DND-41 (cell line): ENCODE results near the gene SCUBE1.

Experiments
- ATAC-seq: fragments of 200-7000 bp; cut with Tn5 transposase; 3 replicates; pipeline ENCODE4 v1.9.1; 2021; ENCODE audit warnings: low read depth; ENCODE audit not compliant: insufficient read depth
- DNase-seq: peaks from one replicate; pipeline ENCODE4 v3.0.0-alpha.2; 2020
- H2AFZ ChIP-seq: 2 replicates; pipeline ENCODE4 v1.6.0; 2012; ENCODE audit warnings: low read depth, low read length
- H3K27ac ChIP-seq: 2 replicates; pipeline ENCODE4 v1.5.1; 2012; ENCODE audit warnings: low read length, inconsistent platforms
- H3K27me3 ChIP-seq: fragments of 200-600 bp; sonication (generic); 2 replicates; pipeline ENCODE4 v1.6.0; 2012; ENCODE audit warnings: low read length, mild to moderate bottlenecking, inconsistent platforms; ENCODE audit not compliant: insufficient read depth, poor library complexity
- H3K36me3 ChIP-seq: 2 replicates; pipeline ENCODE4 v1.5.1; 2012; ENCODE audit warnings: low read length, inconsistent platforms; ENCODE audit not compliant: insufficient read depth
- H3K4me1 ChIP-seq: 2 replicates; pipeline ENCODE4 v1.5.1; 2012; ENCODE audit warnings: mild to moderate bottlenecking, low read length; ENCODE audit not compliant: insufficient read depth
- H3K4me2 ChIP-seq: 2 replicates; pipeline ENCODE4 v1.6.0; 2012; ENCODE audit warnings: mild to moderate bottlenecking, moderate library complexity, low read length, inconsistent platforms; ENCODE audit not compliant: insufficient read depth
- H3K4me3 ChIP-seq, 2 experiments: fragments of 200-600 bp in 1 of 2; shearing (Covaris generic) in 1 of 2; 2 replicates each; pipeline ENCODE4 v1.5.1; 2012 to 2016; ENCODE audit warnings: inconsistent platforms in 2 of 2, low read length in 2 of 2, mild to moderate bottlenecking in 2 of 2, low read depth in 1 of 2, moderate library complexity in 1 of 2
- H3K79me2 ChIP-seq: 2 replicates; pipeline ENCODE4 v1.6.0; 2012; ENCODE audit warnings: low read length, inconsistent platforms; ENCODE audit not compliant: insufficient read depth
- H3K9ac ChIP-seq: 2 replicates; pipeline ENCODE4 v1.6.0; 2012; ENCODE audit warnings: low read depth, mild to moderate bottlenecking, inconsistent platforms, low read length, moderate library complexity
- H3K9me3 ChIP-seq: 2 replicates; pipeline ENCODE4 v1.5.1; 2012; ENCODE audit warnings: low read length, moderate library complexity, mild to moderate bottlenecking, inconsistent platforms; ENCODE audit not compliant: insufficient read depth, severe bottlenecking
- H4K20me1 ChIP-seq: 2 replicates; pipeline ENCODE4 v1.6.0; 2012; ENCODE audit warnings: low read length; ENCODE audit not compliant: insufficient read depth
- CTCF ChIP-seq: IDR thresholded peaks from 2 replicates; pipeline ENCODE4 v1.5.1; 2012; ENCODE audit warnings: borderline replicate concordance, low read length, moderate library complexity, mild to moderate bottlenecking; ENCODE audit not compliant: poor library complexity, severe bottlenecking; ENCODE audit errors: extremely low read depth
- EZH2 ChIP-seq: IDR thresholded peaks from 3 replicates; pipeline ENCODE4 v1.6.1; 2012; ENCODE audit warnings: borderline replicate concordance, low read depth, mild to moderate bottlenecking, moderate library complexity, low read length, inconsistent platforms; ENCODE audit not compliant: severe bottlenecking

Gene SCUBE1

GRCh38 chr22:43228330-43228729 lies 114.8 kb downstream of the SCUBE1 start:
- Histone ChIP-seq H4K20me1 (peaks cover 18% of the 10 kb centered on the region; the same call in 1 of the 2 replicates), H3K9ac (no peak overlapping the region), H3K27me3 (peaks cover 3% of the 10 kb centered on the region), H3K9me3 (no peaks in the 10 kb centered on the region), H3K79me2 (no peaks in the 10 kb centered on the region), H3K27ac (no peak overlapping the region), H3K4me2 (no peak overlapping the region), H3K36me3 (no peaks in the 10 kb centered on the region), H2AFZ (no peak overlapping the region), H3K4me3 (no peak overlapping the region), H3K4me1 (no peaks in the 10 kb centered on the region)
- no peak for ATAC-seq
- TF ChIP-seq CTCF (peak; percentile 47), EZH2 (no peak)
- peak; percentile 35 for DNase-seq

- peaks cover 18% of the 10 kb centered on the region; the same call in 1 of the 2 replicates for H4K20me1 ChIP-seq
- H3K27me3 ChIP-seq: peaks cover 3% of the 10 kb centered on the region
- H2AFZ ChIP-seq: no peak overlapping the region
- H3K27ac ChIP-seq: no peak overlapping the region
- H3K4me3 ChIP-seq: no peak overlapping the region
- DNase-seq: no peak
- no peak overlapping the region for H3K9ac ChIP-seq
- no peaks in the 10 kb centered on the region for H3K9me3 ChIP-seq
- H3K79me2 ChIP-seq: no peaks in the 10 kb centered on the region
- TF ChIP-seq EZH2: no peak
- TF ChIP-seq CTCF: no peak
- H3K36me3 ChIP-seq: no peaks in the 10 kb centered on the region
- H3K4me2 ChIP-seq: no peak overlapping the region
- ATAC-seq: no peak
- H3K4me1 ChIP-seq: no peaks in the 10 kb centered on the region
These were observed 115.9 kb downstream of the SCUBE1 start for GRCh38 chr22:43227239-43227630.

- Histone ChIP-seq H3K9ac (no peak overlapping the region), H3K27ac (no peak overlapping the region), H4K20me1 (peaks cover 16% of the 10 kb centered on the region; the same call in 1 of the 2 replicates), H3K4me1 (no peaks in the 10 kb centered on the region), H3K4me2 (no peak overlapping the region), H3K4me3 (no peak overlapping the region), H3K27me3 (peaks cover 3% of the 10 kb centered on the region), H3K9me3 (no peaks in the 10 kb centered on the region), H3K79me2 (no peaks in the 10 kb centered on the region), H2AFZ (no peak overlapping the region), H3K36me3 (no peaks in the 10 kb centered on the region)
- DNase-seq (no peak), ATAC-seq (0 out of 3 replicates have a peak, but pooled peaks have one; percentile 36)
- TF ChIP-seq EZH2 (no peak), CTCF (no peak)
These were observed 116.6 kb downstream of the SCUBE1 start for GRCh38 chr22:43226377-43227238.
